ENCODE data around the gene SPTBN2. TPM values are rescaled to one million over a fixed set of nuclear protein-coding genes. Genes with fewer than 3 reads are reported as not detected.
A peak's percentile ranks its signal among the peaks of the same experiment; 100 is the strongest.

Gene SPTBN2
- total RNA-seq, 1 experiment from 2014 or later, result 40.7 TPM

DNA sequence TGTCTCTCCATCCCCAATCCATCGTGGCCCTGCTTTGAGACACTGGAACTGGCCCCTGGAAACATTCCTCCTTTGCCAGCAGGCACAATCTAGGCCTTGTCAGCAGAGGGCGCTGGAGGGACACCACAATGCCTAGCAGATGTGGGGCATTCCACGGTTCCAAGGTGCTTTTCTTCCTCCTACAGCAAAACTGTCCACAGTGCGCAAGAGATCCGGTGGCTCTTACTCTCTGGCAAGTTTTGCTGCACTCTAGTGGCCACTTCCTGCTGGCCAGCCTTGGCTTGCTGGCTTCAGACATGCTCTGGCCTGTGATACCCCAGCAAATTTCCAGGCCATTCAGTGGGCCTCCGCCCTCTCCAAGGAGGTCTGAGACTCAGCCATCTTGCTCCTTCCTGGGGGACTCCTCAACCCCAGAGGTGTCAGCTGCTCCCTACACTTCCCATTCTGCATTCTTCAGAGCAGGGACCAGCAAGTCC is 34.2 kb downstream of the SPTBN2 start (continued):
- no peak for TF ChIP-seq FOXK1 (CRISPR knock-in tag; IDR thresholded peaks at IDR 0.05)
- TF ChIP-seq, protein P1, sequence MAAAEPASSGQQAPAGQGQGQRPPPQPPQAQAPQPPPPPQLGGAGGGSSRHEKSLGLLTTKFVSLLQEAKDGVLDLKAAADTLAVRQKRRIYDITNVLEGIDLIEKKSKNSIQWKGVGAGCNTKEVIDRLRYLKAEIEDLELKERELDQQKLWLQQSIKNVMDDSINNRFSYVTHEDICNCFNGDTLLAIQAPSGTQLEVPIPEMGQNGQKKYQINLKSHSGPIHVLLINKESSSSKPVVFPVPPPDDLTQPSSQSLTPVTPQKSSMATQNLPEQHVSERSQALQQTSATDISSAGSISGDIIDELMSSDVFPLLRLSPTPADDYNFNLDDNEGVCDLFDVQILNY (CRISPR knock-in tag; IDR thresholded peaks at IDR 0.05), result no peak
- TF ChIP-seq, protein P2, sequence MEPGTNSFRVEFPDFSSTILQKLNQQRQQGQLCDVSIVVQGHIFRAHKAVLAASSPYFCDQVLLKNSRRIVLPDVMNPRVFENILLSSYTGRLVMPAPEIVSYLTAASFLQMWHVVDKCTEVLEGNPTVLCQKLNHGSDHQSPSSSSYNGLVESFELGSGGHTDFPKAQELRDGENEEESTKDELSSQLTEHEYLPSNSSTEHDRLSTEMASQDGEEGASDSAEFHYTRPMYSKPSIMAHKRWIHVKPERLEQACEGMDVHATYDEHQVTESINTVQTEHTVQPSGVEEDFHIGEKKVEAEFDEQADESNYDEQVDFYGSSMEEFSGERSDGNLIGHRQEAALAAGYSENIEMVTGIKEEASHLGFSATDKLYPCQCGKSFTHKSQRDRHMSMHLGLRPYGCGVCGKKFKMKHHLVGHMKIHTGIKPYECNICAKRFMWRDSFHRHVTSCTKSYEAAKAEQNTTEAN (CRISPR knock-in tag; IDR thresholded peaks at IDR 0.05), result no peak
- TF ChIP-seq ZNF317 (CRISPR knock-in tag; IDR thresholded peaks at IDR 0.05; ENCODE audit: borderline replicate concordance, low read depth), result no peak
- TF ChIP-seq, protein P3, sequence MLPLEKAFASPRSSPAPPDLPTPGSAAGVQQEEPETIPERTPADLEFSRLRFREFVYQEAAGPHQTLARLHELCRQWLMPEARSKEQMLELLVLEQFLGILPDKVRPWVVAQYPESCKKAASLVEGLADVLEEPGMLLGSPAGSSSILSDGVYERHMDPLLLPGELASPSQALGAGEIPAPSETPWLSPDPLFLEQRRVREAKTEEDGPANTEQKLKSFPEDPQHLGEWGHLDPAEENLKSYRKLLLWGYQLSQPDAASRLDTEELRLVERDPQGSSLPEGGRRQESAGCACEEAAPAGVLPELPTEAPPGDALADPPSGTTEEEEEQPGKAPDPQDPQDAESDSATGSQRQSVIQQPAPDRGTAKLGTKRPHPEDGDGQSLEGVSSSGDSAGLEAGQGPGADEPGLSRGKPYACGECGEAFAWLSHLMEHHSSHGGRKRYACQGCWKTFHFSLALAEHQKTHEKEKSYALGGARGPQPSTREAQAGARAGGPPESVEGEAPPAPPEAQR (CRISPR knock-in tag; IDR thresholded peaks at IDR 0.05), result no peak
- TF ChIP-seq ZNF263 (CRISPR knock-in tag; IDR thresholded peaks at IDR 0.05; ENCODE audit: low read depth), result no peak
- TF ChIP-seq NR3C1 (CRISPR knock-in tag; conservative IDR thresholded peaks at IDR 0.05; ENCODE audit: low read depth), result no peak
- TF ChIP-seq, protein P4, sequence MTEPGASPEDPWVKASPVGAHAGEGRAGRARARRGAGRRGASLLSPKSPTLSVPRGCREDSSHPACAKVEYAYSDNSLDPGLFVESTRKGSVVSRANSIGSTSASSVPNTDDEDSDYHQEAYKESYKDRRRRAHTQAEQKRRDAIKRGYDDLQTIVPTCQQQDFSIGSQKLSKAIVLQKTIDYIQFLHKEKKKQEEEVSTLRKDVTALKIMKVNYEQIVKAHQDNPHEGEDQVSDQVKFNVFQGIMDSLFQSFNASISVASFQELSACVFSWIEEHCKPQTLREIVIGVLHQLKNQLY (CRISPR knock-in tag; IDR thresholded peaks at IDR 0.05), result no peak
- TF ChIP-seq, protein P5, sequence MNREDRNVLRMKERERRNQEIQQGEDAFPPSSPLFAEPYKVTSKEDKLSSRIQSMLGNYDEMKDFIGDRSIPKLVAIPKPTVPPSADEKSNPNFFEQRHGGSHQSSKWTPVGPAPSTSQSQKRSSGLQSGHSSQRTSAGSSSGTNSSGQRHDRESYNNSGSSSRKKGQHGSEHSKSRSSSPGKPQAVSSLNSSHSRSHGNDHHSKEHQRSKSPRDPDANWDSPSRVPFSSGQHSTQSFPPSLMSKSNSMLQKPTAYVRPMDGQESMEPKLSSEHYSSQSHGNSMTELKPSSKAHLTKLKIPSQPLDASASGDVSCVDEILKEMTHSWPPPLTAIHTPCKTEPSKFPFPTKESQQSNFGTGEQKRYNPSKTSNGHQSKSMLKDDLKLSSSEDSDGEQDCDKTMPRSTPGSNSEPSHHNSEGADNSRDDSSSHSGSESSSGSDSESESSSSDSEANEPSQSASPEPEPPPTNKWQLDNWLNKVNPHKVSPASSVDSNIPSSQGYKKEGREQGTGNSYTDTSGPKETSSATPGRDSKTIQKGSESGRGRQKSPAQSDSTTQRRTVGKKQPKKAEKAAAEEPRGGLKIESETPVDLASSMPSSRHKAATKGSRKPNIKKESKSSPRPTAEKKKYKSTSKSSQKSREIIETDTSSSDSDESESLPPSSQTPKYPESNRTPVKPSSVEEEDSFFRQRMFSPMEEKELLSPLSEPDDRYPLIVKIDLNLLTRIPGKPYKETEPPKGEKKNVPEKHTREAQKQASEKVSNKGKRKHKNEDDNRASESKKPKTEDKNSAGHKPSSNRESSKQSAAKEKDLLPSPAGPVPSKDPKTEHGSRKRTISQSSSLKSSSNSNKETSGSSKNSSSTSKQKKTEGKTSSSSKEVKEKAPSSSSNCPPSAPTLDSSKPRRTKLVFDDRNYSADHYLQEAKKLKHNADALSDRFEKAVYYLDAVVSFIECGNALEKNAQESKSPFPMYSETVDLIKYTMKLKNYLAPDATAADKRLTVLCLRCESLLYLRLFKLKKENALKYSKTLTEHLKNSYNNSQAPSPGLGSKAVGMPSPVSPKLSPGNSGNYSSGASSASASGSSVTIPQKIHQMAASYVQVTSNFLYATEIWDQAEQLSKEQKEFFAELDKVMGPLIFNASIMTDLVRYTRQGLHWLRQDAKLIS (CRISPR knock-in tag; IDR thresholded peaks at IDR 0.05; ENCODE audit: borderline replicate concordance), result no peak
- TF ChIP-seq ESRRA (CRISPR knock-in tag; IDR thresholded peaks at IDR 0.05; ENCODE audit: borderline replicate concordance), result no peak
- no peak for TF ChIP-seq EMX1 (CRISPR knock-in tag; IDR thresholded peaks at IDR 0.05)
- no peak for TF ChIP-seq ELF4 (CRISPR knock-in tag; IDR thresholded peaks at IDR 0.05; ENCODE audit: low read depth)
- TF ChIP-seq, protein P6, sequence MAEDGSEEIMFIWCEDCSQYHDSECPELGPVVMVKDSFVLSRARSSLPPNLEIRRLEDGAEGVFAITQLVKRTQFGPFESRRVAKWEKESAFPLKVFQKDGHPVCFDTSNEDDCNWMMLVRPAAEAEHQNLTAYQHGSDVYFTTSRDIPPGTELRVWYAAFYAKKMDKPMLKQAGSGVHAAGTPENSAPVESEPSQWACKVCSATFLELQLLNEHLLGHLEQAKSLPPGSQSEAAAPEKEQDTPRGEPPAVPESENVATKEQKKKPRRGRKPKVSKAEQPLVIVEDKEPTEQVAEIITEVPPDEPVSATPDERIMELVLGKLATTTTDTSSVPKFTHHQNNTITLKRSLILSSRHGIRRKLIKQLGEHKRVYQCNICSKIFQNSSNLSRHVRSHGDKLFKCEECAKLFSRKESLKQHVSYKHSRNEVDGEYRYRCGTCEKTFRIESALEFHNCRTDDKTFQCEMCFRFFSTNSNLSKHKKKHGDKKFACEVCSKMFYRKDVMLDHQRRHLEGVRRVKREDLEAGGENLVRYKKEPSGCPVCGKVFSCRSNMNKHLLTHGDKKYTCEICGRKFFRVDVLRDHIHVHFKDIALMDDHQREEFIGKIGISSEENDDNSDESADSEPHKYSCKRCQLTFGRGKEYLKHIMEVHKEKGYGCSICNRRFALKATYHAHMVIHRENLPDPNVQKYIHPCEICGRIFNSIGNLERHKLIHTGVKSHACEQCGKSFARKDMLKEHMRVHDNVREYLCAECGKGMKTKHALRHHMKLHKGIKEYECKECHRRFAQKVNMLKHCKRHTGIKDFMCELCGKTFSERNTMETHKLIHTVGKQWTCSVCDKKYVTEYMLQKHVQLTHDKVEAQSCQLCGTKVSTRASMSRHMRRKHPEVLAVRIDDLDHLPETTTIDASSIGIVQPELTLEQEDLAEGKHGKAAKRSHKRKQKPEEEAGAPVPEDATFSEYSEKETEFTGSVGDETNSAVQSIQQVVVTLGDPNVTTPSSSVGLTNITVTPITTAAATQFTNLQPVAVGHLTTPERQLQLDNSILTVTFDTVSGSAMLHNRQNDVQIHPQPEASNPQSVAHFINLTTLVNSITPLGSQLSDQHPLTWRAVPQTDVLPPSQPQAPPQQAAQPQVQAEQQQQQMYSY (CRISPR knock-in tag; IDR thresholded peaks at IDR 0.05), result no peak
- no peak for TF ChIP-seq NFYB (CRISPR knock-in tag; conservative IDR thresholded peaks at IDR 0.05; ENCODE audit: low read depth)
- no peak for TF ChIP-seq JAZF1 (CRISPR knock-in tag; IDR thresholded peaks at IDR 0.05)
- TF ChIP-seq MYBL2 (CRISPR knock-in tag; IDR thresholded peaks at IDR 0.05), result no peak
- TF ChIP-seq ZNF671 (CRISPR knock-in tag; IDR thresholded peaks at IDR 0.05), result no peak
- peak; percentile 40; the same call in 1 of the 2 replicates for TF ChIP-seq SP1 (CRISPR knock-in tag; conservative IDR thresholded peaks at IDR 0.05)
- TF ChIP-seq, protein P7, sequence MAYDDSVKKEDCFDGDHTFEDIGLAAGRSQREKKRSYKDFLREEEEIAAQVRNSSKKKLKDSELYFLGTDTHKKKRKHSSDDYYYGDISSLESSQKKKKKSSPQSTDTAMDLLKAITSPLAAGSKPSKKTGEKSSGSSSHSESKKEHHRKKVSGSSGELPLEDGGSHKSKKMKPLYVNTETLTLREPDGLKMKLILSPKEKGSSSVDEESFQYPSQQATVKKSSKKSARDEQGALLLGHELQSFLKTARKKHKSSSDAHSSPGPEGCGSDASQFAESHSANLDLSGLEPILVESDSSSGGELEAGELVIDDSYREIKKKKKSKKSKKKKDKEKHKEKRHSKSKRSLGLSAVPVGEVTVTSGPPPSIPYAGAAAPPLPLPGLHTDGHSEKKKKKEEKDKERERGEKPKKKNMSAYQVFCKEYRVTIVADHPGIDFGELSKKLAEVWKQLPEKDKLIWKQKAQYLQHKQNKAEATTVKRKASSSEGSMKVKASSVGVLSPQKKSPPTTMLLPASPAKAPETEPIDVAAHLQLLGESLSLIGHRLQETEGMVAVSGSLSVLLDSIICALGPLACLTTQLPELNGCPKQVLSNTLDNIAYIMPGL (CRISPR knock-in tag; IDR thresholded peaks at IDR 0.05), result peak; percentile 60; the same call in 1 of the 2 replicates
- TF ChIP-seq, protein P8, sequence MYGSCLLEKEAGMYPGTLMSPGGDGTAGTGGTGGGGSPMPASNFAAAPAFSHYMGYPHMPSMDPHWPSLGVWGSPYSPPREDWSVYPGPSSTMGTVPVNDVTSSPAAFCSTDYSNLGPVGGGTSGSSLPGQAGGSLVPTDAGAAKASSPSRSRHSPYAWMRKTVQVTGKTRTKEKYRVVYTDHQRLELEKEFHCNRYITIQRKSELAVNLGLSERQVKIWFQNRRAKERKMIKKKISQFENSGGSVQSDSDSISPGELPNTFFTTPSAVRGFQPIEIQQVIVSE (CRISPR knock-in tag; IDR thresholded peaks at IDR 0.05; ENCODE audit: borderline replicate concordance), result no peak
- TF ChIP-seq NFATC4 (CRISPR knock-in tag; IDR thresholded peaks at IDR 0.05), result no peak

All from WTC11 (cell line).